ENCODE data around the gene OR56B1. TPM values are rescaled to one million over a fixed set of nuclear protein-coding genes. Genes with fewer than 3 reads are reported as not detected.

OR56B1 gene
- total and polyA plus RNA-seq, 11 donors, result 0.13 TPM; not detected in 10

GRCh38 chr11:5738431-5738830, 2.2 kb downstream of the OR56B1 start:
- no peak for TF ChIP-seq POLR2A (IDR thresholded peaks at IDR 0.05)
- no peak for TF ChIP-seq CTCF (IDR thresholded peaks at IDR 0.05)
- intact Hi-C loops (cut with DNase I), result no loop called here
- H3K27me3 ChIP-seq, result no peaks in the 10 kb centered on the region
- no peak for DNase-seq
- H3K27ac ChIP-seq, result no peak overlapping the region
- 31 to 51% (median 36%) methylated on average over 1 of the region's 1 CpG for WGBS, 4 donors
- no peak overlapping the region for H3K4me3 ChIP-seq
- no peak for ATAC-seq
- no peaks in the 10 kb centered on the region for H3K36me3 ChIP-seq
- no peaks in the 10 kb centered on the region for H3K4me1 ChIP-seq
- peaks cover 0 to 23% (median 10%) of the 10 kb centered on the region in 12 donors for H3K9me3 ChIP-seq

GRCh38 chr11:5746614-5747013, 10.4 kb downstream of the OR56B1 start:
- no peak for TF ChIP-seq POLR2A (IDR thresholded peaks at IDR 0.05)
- TF ChIP-seq CTCF (IDR thresholded peaks at IDR 0.05), result no peak
- ATAC-seq, result no peak
- WGBS, 4 donors, result 85 to 96% (median 89%) methylated on average over 2 to 3 of the region's 3 CpGs

GRCh38 chr11:5749836-5750235, 13.6 kb downstream of the OR56B1 start:
- no peak for TF ChIP-seq CTCF (IDR thresholded peaks at IDR 0.05)
- no peak for TF ChIP-seq POLR2A (IDR thresholded peaks at IDR 0.05)
- DNase-seq (no peak), ATAC-seq (no peak)
- Histone ChIP-seq H3K27me3 (no peaks in the 10 kb centered on the region), H3K36me3 (no peaks in the 10 kb centered on the region), H3K4me3 (no peak overlapping the region), H3K9me3 (peaks cover 0 to 6% (median 0%) of the 10 kb centered on the region in 12 donors), H3K27ac (no peak overlapping the region), H3K4me1 (no peaks in the 10 kb centered on the region)
- intact Hi-C loops (cut with DNase I), result no loop called here
- WGBS, 4 donors, result 70 to 79% (median 76%) methylated on average over 3 of the region's 3 CpGs

More at GRCh38 chr11:5746614-5747013, 10.4 kb downstream of the OR56B1 start:
- no peak for DNase-seq
- Histone ChIP-seq H3K36me3 (no peaks in the 10 kb centered on the region), H3K27ac (no peak overlapping the region), H3K4me1 (no peaks in the 10 kb centered on the region), H3K27me3 (no peaks in the 10 kb centered on the region), H3K4me3 (no peak overlapping the region), H3K9me3 (peaks cover 0 to 21% (median 5%) of the 10 kb centered on the region in 12 donors)
- intact Hi-C loops (cut with DNase I), result no loop called here

- DNase-seq (no peak), ATAC-seq (no peak)
- no peak within 1 kb of the TSS for H3K27ac ChIP-seq
- no peaks in the 10 kb centered on the region for H3K9me3 ChIP-seq
- no peaks in the 10 kb centered on the region for H3K4me1 ChIP-seq
- intact Hi-C loops (cut with DNase I), result no loop called here
- WGBS, 4 donors, result 75 to 100% (median 89%) methylated on average over 1 of the region's 1 CpG
- H3K27me3 ChIP-seq, result no peaks in the 10 kb centered on the region
- no peak within 1 kb of the TSS for H3K4me3 ChIP-seq
- H3K36me3 ChIP-seq, result no peaks in the 10 kb centered on the region
- TF ChIP-seq POLR2A (IDR thresholded peaks at IDR 0.05) (no peak), CTCF (IDR thresholded peaks at IDR 0.05) (no peak)
Measured at GRCh38 chr11:5753943-5754342, 17.7 kb downstream of the OR56B1 start, which contains the start of gene OR52N4. Gene OR52N4 (plus strand): TSS chr11:5754243. CDS start chr11:5754741, 498 bp downstream.
